ENCODE results near the gene ELAVL4. TPM values are rescaled to one million over a fixed set of nuclear protein-coding genes. Genes with fewer than 3 reads are reported as not detected.

ELAVL4 gene
- total and polyA plus RNA-seq, 2 experiments from 2014 or later: not detected

GRCh38 chr1:50097791-50098190 lies 10.9 kb upstream of the ELAVL4 start:
- Histone ChIP-seq H3K27me3 (no peaks in the 10 kb centered on the region), H3K4me1 (ENCODE audit: low read depth) (no peaks in the 10 kb centered on the region), H3K9me3 (ENCODE audit: low read depth) (no peaks in the 10 kb centered on the region), H3K4me3 (no peak overlapping the region), H3K27ac (no peak overlapping the region), H3K36me3 (no peaks in the 10 kb centered on the region)
- TF ChIP-seq CTCF (IDR thresholded peaks at IDR 0.05; ENCODE audit: low read depth, low read length): no peak
- DNase-seq (ENCODE audit: low read depth in 1 of 2, low spot score in 1 of 2): no peak

- no peak for TF ChIP-seq CTCF (IDR thresholded peaks at IDR 0.05; ENCODE audit: low read depth, low read length)
Observed at GRCh38 chr1:50098591-50099021, 10.1 kb upstream of the ELAVL4 start.

GRCh38 chr1:50099654-50100053 lies 9.1 kb upstream of the ELAVL4 start:
- no peaks in the 10 kb centered on the region for H3K4me1 ChIP-seq (ENCODE audit: low read depth)
- no peaks in the 10 kb centered on the region for H3K9me3 ChIP-seq (ENCODE audit: low read depth)
- no peaks in the 10 kb centered on the region for H3K36me3 ChIP-seq
- H3K27ac ChIP-seq: no peak overlapping the region
- H3K27me3 ChIP-seq: no peaks in the 10 kb centered on the region
- TF ChIP-seq CTCF (IDR thresholded peaks at IDR 0.05; ENCODE audit: low read depth, low read length): no peak
- H3K4me3 ChIP-seq: no peak overlapping the region
- DNase-seq (ENCODE audit: low read depth in 1 of 2, low spot score in 1 of 2): no peak

More at GRCh38 chr1:50098591-50099021, 10.1 kb upstream of the ELAVL4 start:
- no peaks in the 10 kb centered on the region for H3K9me3 ChIP-seq (ENCODE audit: low read depth)
- H3K4me3 ChIP-seq: no peak overlapping the region
- H3K27ac ChIP-seq: no peak overlapping the region
- DNase-seq (ENCODE audit: low read depth in 1 of 2, low spot score in 1 of 2): no peak
- H3K27me3 ChIP-seq: no peaks in the 10 kb centered on the region
- no peaks in the 10 kb centered on the region for H3K36me3 ChIP-seq
- H3K4me1 ChIP-seq (ENCODE audit: low read depth): no peaks in the 10 kb centered on the region

GRCh38 chr1:50103615-50104081 lies 5.1 kb upstream of the ELAVL4 start:
- Histone ChIP-seq H3K4me3 (no peak overlapping the region), H3K36me3 (no peaks in the 10 kb centered on the region), H3K9me3 (ENCODE audit: low read depth) (no peaks in the 10 kb centered on the region), H3K27ac (no peak overlapping the region), H3K4me1 (ENCODE audit: low read depth) (no peaks in the 10 kb centered on the region), H3K27me3 (no peaks in the 10 kb centered on the region)
- DNase-seq (ENCODE audit: low read depth in 1 of 2, low spot score in 1 of 2): no peak
- no peak for TF ChIP-seq CTCF (IDR thresholded peaks at IDR 0.05; ENCODE audit: low read depth, low read length)

GRCh38 chr1:50105433-50105832 lies 3.3 kb upstream of the ELAVL4 start:
- Histone ChIP-seq H3K9me3 (ENCODE audit: low read depth) (no peaks in the 10 kb centered on the region), H3K4me1 (ENCODE audit: low read depth) (no peaks in the 10 kb centered on the region), H3K27me3 (no peaks in the 10 kb centered on the region), H3K36me3 (no peaks in the 10 kb centered on the region), H3K27ac (no peak overlapping the region), H3K4me3 (no peak overlapping the region)
- peak in 1 of 2 donors; percentile 28 for DNase-seq (ENCODE audit: low read depth in 1 of 2, low spot score in 1 of 2)
- no peak for TF ChIP-seq CTCF (IDR thresholded peaks at IDR 0.05; ENCODE audit: low read depth, low read length)
